HL-60/S4 treated with retinoic acid at 250 ng/mL for 4 days and 3 days (cell line): ENCODE measurements around the gene SEMA3C.

Source experiments
- in situ Hi-C: fragments of 300-500 bp; cut with MboI; formaldehyde crosslinking; loops from 2 replicates; pipeline ENCODE4 v1.7.0; 2022; ENCODE audit warnings: low sequenced_read_pairs

Gene SEMA3C

GRCh38 chr7:80749270-80749669 is 169.6 kb downstream of the SEMA3C start:
- in situ Hi-C loops, result no loop called here

- in situ Hi-C loops, result no loop called here
These were observed 170.3 kb downstream of the SEMA3C start for GRCh38 chr7:80748363-80749042.

- in situ Hi-C loops, result no loop called here
These were observed 177.9 kb downstream of the SEMA3C start for GRCh38 chr7:80740778-80741545.

- in situ Hi-C loops, result no loop called here
These were observed 182.3 kb downstream of the SEMA3C start for GRCh38 chr7:80736371-80737125.

- in situ Hi-C loops, result no loop called here
These were observed 183.5 kb downstream of the SEMA3C start for GRCh38 chr7:80735330-80735729.

GRCh38 chr7:80734011-80734410 is 184.8 kb downstream of the SEMA3C start:
- in situ Hi-C loops, result no loop called here

- in situ Hi-C loops, result no loop called here
These were observed 185.4 kb downstream of the SEMA3C start for GRCh38 chr7:80733333-80733915.

- in situ Hi-C loops, result no loop called here
These were observed 186.2 kb downstream of the SEMA3C start for GRCh38 chr7:80732630-80733029.

GRCh38 chr7:80731281-80731680 is 187.6 kb downstream of the SEMA3C start:
- in situ Hi-C loops, result no loop called here

- in situ Hi-C loops, result no loop called here
These were observed 189.1 kb downstream of the SEMA3C start for GRCh38 chr7:80729591-80730320.

- in situ Hi-C loops, result no loop called here
These were observed 192.2 kb downstream of the SEMA3C start for GRCh38 chr7:80726666-80727065.

- in situ Hi-C loops, result no loop called here
These were observed 193.7 kb downstream of the SEMA3C start for GRCh38 chr7:80725181-80725611.

GRCh38 chr7:80724249-80724871 is 194.5 kb downstream of the SEMA3C start:
- in situ Hi-C loops, result no loop called here

GRCh38 chr7:80722616-80723195 is 196.1 kb downstream of the SEMA3C start:
- in situ Hi-C loops, result no loop called here

GRCh38 chr7:80721883-80722615 is 196.8 kb downstream of the SEMA3C start:
- in situ Hi-C loops, result no loop called here

GRCh38 chr7:80720146-80720545 is 198.7 kb downstream of the SEMA3C start:
- in situ Hi-C loops, result no loop called here

GRCh38 chr7:80719261-80719660 is 199.6 kb downstream of the SEMA3C start:
- in situ Hi-C loops, result no loop called here

- in situ Hi-C loops, result no loop called here
These were observed 207.3 kb downstream of the SEMA3C start for GRCh38 chr7:80711531-80711930.

- in situ Hi-C loops, result no loop called here
These were observed 210.7 kb downstream of the SEMA3C start for GRCh38 chr7:80708123-80708522.
